ENCODE results near the gene SLC38A11. TPM values are rescaled to one million over a fixed set of nuclear protein-coding genes. Genes with fewer than 3 reads are reported as not detected.

SLC38A11 gene
- total and polyA plus RNA-seq, 4 experiments from 2014 or later = not detected

GRCh38 chr2:164969909-164970690, 14.8 kb upstream of the SLC38A11 start:
- Mint-ChIP-seq H3K36me3 (no peaks in the 10 kb centered on the region), H3K9me3 (peaks cover 0 to 8% (median 0%) of the 10 kb centered on the region in 8 donors), H3K27ac (no peak overlapping the region), H3K27me3 (no peaks in the 10 kb centered on the region), H3K4me3 (no peak overlapping the region), H3K4me1 (peaks cover 0 to 2% (median 0%) of the 10 kb centered on the region in 4 donors)
- intact Hi-C loops (cut with micrococcal nuclease) = no loop called here
- Histone ChIP-seq H3K27me3 (ENCODE audit: insufficient read depth, low read length) (no peaks in the 10 kb centered on the region), H3K4me3 (ENCODE audit: low read length in 2 of 2) (no peak overlapping the region), H3K4me1 (ENCODE audit: insufficient read depth, low read length) (no peaks in the 10 kb centered on the region), H3K27ac (ENCODE audit: low read depth, low read length) (no peak overlapping the region), H3K9me3 (ENCODE audit: control insufficient read depth in 1 of 2, low read length in 2 of 2) (no peaks in the 10 kb centered on the region), H3K36me3 (ENCODE audit: insufficient read depth, low read length) (no peaks in the 10 kb centered on the region)
- POLR2A ChIA-PET (ENCODE audit: partially characterized antibody) = no interaction called here
- CTCF ChIA-PET (ENCODE audit: partially characterized antibody) = interaction anchor here (1.3 kb wide), 1 partner anchor 23 kb away, joined by 3 read pairs; no protein-coding TSS in a partner anchor
- DNase-seq = no peak

GRCh38 chr2:164967781-164968228, 12.5 kb upstream of the SLC38A11 start:
- DNase-seq = no peak
- H3K4me1 Mint-ChIP-seq = no peaks in the 10 kb centered on the region
- Histone ChIP-seq H3K9me3 (ENCODE audit: control insufficient read depth in 1 of 2, low read length in 2 of 2) (no peaks in the 10 kb centered on the region), H3K27me3 (ENCODE audit: insufficient read depth, low read length) (no peaks in the 10 kb centered on the region), H3K36me3 (ENCODE audit: insufficient read depth, low read length) (no peaks in the 10 kb centered on the region), H3K4me1 (ENCODE audit: insufficient read depth, low read length) (no peaks in the 10 kb centered on the region), H3K27ac (ENCODE audit: low read depth, low read length) (no peak overlapping the region), H3K4me3 (ENCODE audit: low read length in 2 of 2) (no peak overlapping the region)
- intact Hi-C loops (cut with micrococcal nuclease) = no loop called here
- H3K36me3 Mint-ChIP-seq = no peaks in the 10 kb centered on the region
- H3K27ac Mint-ChIP-seq = no peak overlapping the region
- ChIA-PET POLR2A (ENCODE audit: partially characterized antibody) (no interaction called here), CTCF (ENCODE audit: partially characterized antibody) (no interaction called here)
- no peak overlapping the region for H3K4me3 Mint-ChIP-seq
- peaks cover 0 to 1% of the 10 kb centered on the region in 2 donors for H3K27me3 Mint-ChIP-seq
- H3K9me3 Mint-ChIP-seq = peaks cover 0 to 8% (median 0%) of the 10 kb centered on the region in 8 donors

- Histone ChIP-seq H3K27ac (ENCODE audit: low read depth, low read length) (no peak overlapping the region), H3K27me3 (ENCODE audit: insufficient read depth, low read length) (no peaks in the 10 kb centered on the region), H3K36me3 (ENCODE audit: insufficient read depth, low read length) (no peaks in the 10 kb centered on the region), H3K9me3 (ENCODE audit: control insufficient read depth in 1 of 2, low read length in 2 of 2) (no peaks in the 10 kb centered on the region), H3K4me3 (ENCODE audit: low read length in 2 of 2) (no peak overlapping the region), H3K4me1 (ENCODE audit: insufficient read depth, low read length) (no peaks in the 10 kb centered on the region)
- Mint-ChIP-seq H3K4me1 (no peaks in the 10 kb centered on the region), H3K27me3 (peaks cover 0 to 1% of the 10 kb centered on the region in 2 donors), H3K9me3 (peaks cover 0 to 8% (median 0%) of the 10 kb centered on the region in 8 donors), H3K36me3 (no peaks in the 10 kb centered on the region), H3K4me3 (no peak overlapping the region), H3K27ac (no peak overlapping the region)
- intact Hi-C loops (cut with micrococcal nuclease) = no loop called here
- ChIA-PET CTCF (ENCODE audit: partially characterized antibody) (no interaction called here), POLR2A (ENCODE audit: partially characterized antibody) (no interaction called here)
- DNase-seq = no peak
These were observed 12.0 kb upstream of the SLC38A11 start for GRCh38 chr2:164967361-164967760.

GRCh38 chr2:164964700-164965099, 9.4 kb upstream of the SLC38A11 start:
- Mint-ChIP-seq H3K36me3 (no peaks in the 10 kb centered on the region), H3K4me1 (no peaks in the 10 kb centered on the region), H3K9me3 (peaks cover 0 to 8% (median 0%) of the 10 kb centered on the region in 8 donors), H3K4me3 (no peak overlapping the region), H3K27ac (no peak overlapping the region), H3K27me3 (peaks cover 0 to 1% of the 10 kb centered on the region in 2 donors)
- no peaks in the 10 kb centered on the region for H3K27me3 ChIP-seq (ENCODE audit: insufficient read depth, low read length)
- H3K4me1 ChIP-seq (ENCODE audit: insufficient read depth, low read length) = no peaks in the 10 kb centered on the region
- no peaks in the 10 kb centered on the region for H3K9me3 ChIP-seq (ENCODE audit: control insufficient read depth in 1 of 2, low read length in 2 of 2)
- H3K27ac ChIP-seq (ENCODE audit: low read depth, low read length) = no peak overlapping the region
- H3K4me3 ChIP-seq (ENCODE audit: low read length in 2 of 2) = no peak overlapping the region
- H3K36me3 ChIP-seq (ENCODE audit: insufficient read depth, low read length) = no peaks in the 10 kb centered on the region
- ChIA-PET POLR2A (ENCODE audit: partially characterized antibody) (no interaction called here), CTCF (ENCODE audit: partially characterized antibody) (interaction anchor here (0.7 kb wide), 1 partner anchor 40 kb away, joined by 3 read pairs; no protein-coding TSS in a partner anchor)
- no peak for DNase-seq
- intact Hi-C loops (cut with micrococcal nuclease) = no loop called here

- H3K27ac ChIP-seq (ENCODE audit: low read depth, low read length) = no peak overlapping the region
- no peaks in the 10 kb centered on the region for H3K4me1 ChIP-seq (ENCODE audit: insufficient read depth, low read length)
- Mint-ChIP-seq H3K9me3 (no peaks in the 10 kb centered on the region), H3K27me3 (peaks cover 7% of the 10 kb centered on the region in 2 donors), H3K27ac (no peak overlapping the region), H3K36me3 (no peaks in the 10 kb centered on the region), H3K4me1 (no peaks in the 10 kb centered on the region), H3K4me3 (no peak overlapping the region)
- POLR2A ChIA-PET (ENCODE audit: partially characterized antibody) = no interaction called here
- CTCF ChIA-PET (ENCODE audit: partially characterized antibody) = no interaction called here
- H3K9me3 ChIP-seq (ENCODE audit: control insufficient read depth in 1 of 2, low read length in 2 of 2) = no peaks in the 10 kb centered on the region
- no peak overlapping the region for H3K4me3 ChIP-seq (ENCODE audit: low read length in 2 of 2)
- intact Hi-C loops (cut with micrococcal nuclease) = no loop called here
- DNase-seq = no peak
- H3K27me3 ChIP-seq (ENCODE audit: insufficient read depth, low read length) = no peaks in the 10 kb centered on the region
- no peaks in the 10 kb centered on the region for H3K36me3 ChIP-seq (ENCODE audit: insufficient read depth, low read length)
These were observed 4.8 kb upstream of the SLC38A11 start for GRCh38 chr2:164960159-164960558.

GRCh38 chr2:164954186-164954585, 1.1 kb downstream of the SLC38A11 start:
- Mint-ChIP-seq H3K4me1 (no peaks in the 10 kb centered on the region), H3K4me3 (no peak overlapping the region), H3K27me3 (peaks cover 9 to 10% of the 10 kb centered on the region in 2 donors), H3K9me3 (peaks cover 0 to 2% (median 0%) of the 10 kb centered on the region in 8 donors), H3K36me3 (no peaks in the 10 kb centered on the region), H3K27ac (no peak overlapping the region)
- POLR2A ChIA-PET (ENCODE audit: partially characterized antibody) = no interaction called here
- no peaks in the 10 kb centered on the region for H3K27me3 ChIP-seq (ENCODE audit: insufficient read depth, low read length)
- H3K36me3 ChIP-seq (ENCODE audit: insufficient read depth, low read length) = no peaks in the 10 kb centered on the region
- DNase-seq = no peak
- intact Hi-C loops (cut with micrococcal nuclease) = no loop called here
- no peak overlapping the region for H3K27ac ChIP-seq (ENCODE audit: low read depth, low read length)
- H3K4me1 ChIP-seq (ENCODE audit: insufficient read depth, low read length) = no peaks in the 10 kb centered on the region
- no peak overlapping the region for H3K4me3 ChIP-seq (ENCODE audit: low read length in 2 of 2)
- CTCF ChIA-PET (ENCODE audit: partially characterized antibody) = no interaction called here
- no peaks in the 10 kb centered on the region for H3K9me3 ChIP-seq (ENCODE audit: control insufficient read depth in 1 of 2, low read length in 2 of 2)

- peaks cover 0 to 5% (median 0%) of the 10 kb centered on the region in 8 donors for H3K9me3 Mint-ChIP-seq
- no peak overlapping the region for H3K27ac Mint-ChIP-seq
- H3K4me3 Mint-ChIP-seq = no peak overlapping the region
- H3K4me1 ChIP-seq (ENCODE audit: insufficient read depth, low read length) = no peaks in the 10 kb centered on the region
- no peaks in the 10 kb centered on the region for H3K27me3 ChIP-seq (ENCODE audit: insufficient read depth, low read length)
- no peaks in the 10 kb centered on the region for H3K36me3 Mint-ChIP-seq
- H3K27me3 Mint-ChIP-seq = peaks cover 9 to 10% of the 10 kb centered on the region in 2 donors
- CTCF ChIA-PET (ENCODE audit: partially characterized antibody) = no interaction called here
- no peak for DNase-seq
- H3K36me3 ChIP-seq (ENCODE audit: insufficient read depth, low read length) = no peaks in the 10 kb centered on the region
- POLR2A ChIA-PET (ENCODE audit: partially characterized antibody) = no interaction called here
- no peaks in the 10 kb centered on the region for H3K9me3 ChIP-seq (ENCODE audit: control insufficient read depth in 1 of 2, low read length in 2 of 2)
- intact Hi-C loops (cut with micrococcal nuclease) = no loop called here
- H3K4me3 ChIP-seq (ENCODE audit: low read length in 2 of 2) = no peak overlapping the region
- no peak overlapping the region for H3K27ac ChIP-seq (ENCODE audit: low read depth, low read length)
- no peaks in the 10 kb centered on the region for H3K4me1 Mint-ChIP-seq
These were observed 2.0 kb downstream of the SLC38A11 start for GRCh38 chr2:164953279-164953678.

Data from CD4-positive, alpha-beta memory T cell (primary cell).